ENCODE results near the gene LRP1. TPM values are rescaled to one million over a fixed set of nuclear protein-coding genes. Genes with fewer than 3 reads are reported as not detected.
A peak's percentile ranks its signal among the peaks of the same experiment; 100 is the strongest.

The LRP1 gene
- total RNA-seq, 1 donor from 2014 or later = 261 TPM

DNA sequence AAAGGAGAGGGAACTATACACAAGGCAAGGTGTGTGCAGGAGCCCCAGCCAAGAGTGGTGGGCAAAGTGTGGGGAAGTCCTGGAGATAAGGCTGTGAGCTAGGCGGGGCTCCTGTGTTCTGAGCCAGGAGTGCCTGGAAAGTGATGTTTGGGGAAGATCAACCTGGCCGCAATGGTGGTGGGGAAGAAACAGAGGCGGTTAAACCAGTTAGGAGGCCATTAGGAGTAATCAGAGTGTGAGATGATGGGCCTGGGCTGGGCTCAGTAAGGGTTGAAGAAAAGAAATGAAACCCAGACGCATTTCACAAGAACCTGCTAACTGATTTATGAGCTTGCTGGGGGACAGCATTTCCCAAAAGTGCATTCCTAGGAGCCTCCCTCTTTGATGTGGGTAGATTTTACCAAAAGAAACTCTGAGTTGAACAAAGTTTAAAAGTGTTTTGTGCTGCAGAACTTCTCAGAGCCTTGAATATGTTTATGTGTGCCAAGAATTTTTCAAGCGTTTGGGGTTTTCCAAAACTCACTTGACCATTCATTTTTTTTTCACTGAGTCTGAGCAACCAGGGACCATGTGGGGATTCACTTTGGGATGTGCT lies 53.4 kb downstream of the LRP1 start:
- H3K27ac ChIP-seq = no peak overlapping the region
- H3K27me3 ChIP-seq = no peaks in the 10 kb centered on the region
- H3K4me3 ChIP-seq = no peak overlapping the region
- H3K9me3 ChIP-seq = no peaks in the 10 kb centered on the region
- peaks cover 82% of the 10 kb centered on the region for H3K36me3 ChIP-seq
- ATAC-seq (no peak), DNase-seq (no peak)
- no peaks in the 10 kb centered on the region for H3K4me1 ChIP-seq
- TF ChIP-seq, protein P1, sequence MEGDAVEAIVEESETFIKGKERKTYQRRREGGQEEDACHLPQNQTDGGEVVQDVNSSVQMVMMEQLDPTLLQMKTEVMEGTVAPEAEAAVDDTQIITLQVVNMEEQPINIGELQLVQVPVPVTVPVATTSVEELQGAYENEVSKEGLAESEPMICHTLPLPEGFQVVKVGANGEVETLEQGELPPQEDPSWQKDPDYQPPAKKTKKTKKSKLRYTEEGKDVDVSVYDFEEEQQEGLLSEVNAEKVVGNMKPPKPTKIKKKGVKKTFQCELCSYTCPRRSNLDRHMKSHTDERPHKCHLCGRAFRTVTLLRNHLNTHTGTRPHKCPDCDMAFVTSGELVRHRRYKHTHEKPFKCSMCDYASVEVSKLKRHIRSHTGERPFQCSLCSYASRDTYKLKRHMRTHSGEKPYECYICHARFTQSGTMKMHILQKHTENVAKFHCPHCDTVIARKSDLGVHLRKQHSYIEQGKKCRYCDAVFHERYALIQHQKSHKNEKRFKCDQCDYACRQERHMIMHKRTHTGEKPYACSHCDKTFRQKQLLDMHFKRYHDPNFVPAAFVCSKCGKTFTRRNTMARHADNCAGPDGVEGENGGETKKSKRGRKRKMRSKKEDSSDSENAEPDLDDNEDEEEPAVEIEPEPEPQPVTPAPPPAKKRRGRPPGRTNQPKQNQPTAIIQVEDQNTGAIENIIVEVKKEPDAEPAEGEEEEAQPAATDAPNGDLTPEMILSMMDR (IDR thresholded peaks at IDR 0.05) = no peak
- intact Hi-C loops (cut with DNase I) = loop anchor here (10.0 kb wide), 1 partner anchor 117 kb away; no protein-coding TSS in a partner anchor

DNA sequence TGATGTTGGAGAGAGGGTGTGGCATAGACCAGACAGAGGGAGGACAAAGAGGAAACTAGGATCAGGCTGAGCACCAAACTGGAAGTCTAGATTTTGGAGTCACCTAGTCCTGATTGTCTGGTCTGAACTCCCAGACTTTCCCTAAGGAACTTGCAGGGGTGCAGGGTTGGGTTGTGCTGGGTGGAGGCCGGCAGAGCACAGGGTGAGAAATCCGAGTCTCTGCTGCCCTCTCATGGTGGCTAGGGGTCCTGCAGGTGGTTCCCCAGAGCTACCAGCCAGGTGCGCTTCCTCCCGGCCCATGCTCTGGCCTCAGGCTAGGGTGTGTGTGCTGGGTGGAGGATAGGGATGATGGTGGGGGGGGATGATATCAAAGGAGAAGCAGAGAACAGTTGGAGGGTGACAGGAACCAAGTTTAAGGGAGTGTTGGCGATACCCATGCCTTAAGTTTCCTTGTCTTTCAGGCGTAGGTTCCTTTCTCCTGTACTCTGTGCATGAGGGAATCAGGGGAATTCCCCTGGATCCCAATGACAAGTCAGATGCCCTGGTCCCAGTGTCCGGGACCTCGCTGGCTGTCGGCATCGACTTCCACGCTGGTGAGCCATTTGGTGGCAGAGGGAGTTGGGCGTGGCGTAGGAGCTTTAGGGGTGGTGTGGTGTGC lies 54.8 kb downstream of the LRP1 start:
- intact Hi-C loops (cut with DNase I) = loop anchor here (10.0 kb wide), 1 partner anchor 118 kb away; no protein-coding TSS in a partner anchor
- peaks cover 83% of the 10 kb centered on the region for H3K36me3 ChIP-seq
- H3K27ac ChIP-seq = no peak overlapping the region

DNA sequence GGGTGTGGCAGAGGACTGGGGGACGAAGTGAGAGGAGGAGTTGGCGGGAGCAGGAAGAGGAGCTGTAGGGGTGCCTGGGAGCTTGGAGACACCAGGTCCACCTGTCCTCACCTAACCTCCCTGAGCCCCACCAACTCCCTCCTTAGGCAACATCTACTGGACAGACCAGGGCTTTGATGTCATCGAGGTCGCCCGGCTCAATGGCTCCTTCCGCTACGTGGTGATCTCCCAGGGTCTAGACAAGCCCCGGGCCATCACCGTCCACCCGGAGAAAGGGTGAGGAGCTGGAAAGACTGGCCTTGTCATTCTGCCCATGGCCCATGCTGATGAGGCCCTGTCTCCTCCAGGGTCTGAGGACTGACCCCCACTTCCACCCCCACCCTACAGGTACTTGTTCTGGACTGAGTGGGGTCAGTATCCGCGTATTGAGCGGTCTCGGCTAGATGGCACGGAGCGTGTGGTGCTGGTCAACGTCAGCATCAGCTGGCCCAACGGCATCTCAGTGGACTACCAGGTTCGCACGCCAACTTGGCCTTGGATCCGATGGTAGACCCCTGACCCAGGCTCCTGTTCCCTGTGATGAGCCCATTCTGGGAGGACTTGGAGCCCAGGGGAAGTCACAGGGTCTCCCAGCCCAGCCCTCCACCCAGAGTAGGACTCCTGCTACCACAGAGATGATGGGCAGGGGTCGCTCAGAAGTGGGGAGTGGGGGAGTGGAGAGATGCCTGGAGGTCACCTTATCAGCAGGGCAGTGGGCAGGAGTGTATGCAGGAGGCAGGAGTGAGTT lies 55.8 kb downstream of the LRP1 start:
- H3K9me3 ChIP-seq = no peaks in the 10 kb centered on the region
- H3K27me3 ChIP-seq = no peaks in the 10 kb centered on the region
- intact Hi-C loops (cut with DNase I) = loop anchor here (10.0 kb wide), 1 partner anchor 119 kb away; no protein-coding TSS in a partner anchor
- no peak overlapping the region for H3K27ac ChIP-seq
- TF ChIP-seq, protein P1 (IDR thresholded peaks at IDR 0.05) = no peak
- H3K36me3 ChIP-seq = peaks cover 82% of the 10 kb centered on the region
- no peak overlapping the region for H3K4me3 ChIP-seq
- no peak for DNase-seq
- ATAC-seq = no peak
- H3K4me1 ChIP-seq = no peaks in the 10 kb centered on the region

More for the DNA sequence above, 54.8 kb downstream of the LRP1 start:
- ATAC-seq (peak; percentile 90), DNase-seq (peak; percentile 84)
- no peaks in the 10 kb centered on the region for H3K9me3 ChIP-seq
- no peaks in the 10 kb centered on the region for H3K4me1 ChIP-seq
- TF ChIP-seq, protein P1 (IDR thresholded peaks at IDR 0.05) = peak; percentile 84
- no peaks in the 10 kb centered on the region for H3K27me3 ChIP-seq
- H3K4me3 ChIP-seq = no peak overlapping the region

DNA sequence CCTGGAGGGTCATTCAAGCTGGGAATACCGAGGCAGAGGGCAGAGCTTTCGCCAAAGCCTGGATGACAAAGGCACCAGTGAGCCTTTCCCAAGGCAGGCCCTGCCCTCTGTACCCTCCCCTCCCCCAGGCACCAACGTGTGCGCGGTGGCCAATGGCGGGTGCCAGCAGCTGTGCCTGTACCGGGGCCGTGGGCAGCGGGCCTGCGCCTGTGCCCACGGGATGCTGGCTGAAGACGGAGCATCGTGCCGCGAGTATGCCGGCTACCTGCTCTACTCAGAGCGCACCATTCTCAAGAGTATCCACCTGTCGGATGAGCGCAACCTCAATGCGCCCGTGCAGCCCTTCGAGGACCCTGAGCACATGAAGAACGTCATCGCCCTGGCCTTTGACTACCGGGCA lies 57.1 kb downstream of the LRP1 start:
- intact Hi-C loops (cut with DNase I) = loop anchor here (10.0 kb wide), 1 partner anchor 121 kb away; no protein-coding TSS in a partner anchor
- H3K36me3 ChIP-seq = peaks cover 80% of the 10 kb centered on the region
- ATAC-seq (no peak), DNase-seq (no peak)
- H3K4me3 ChIP-seq = no peak overlapping the region
- H3K9me3 ChIP-seq = no peaks in the 10 kb centered on the region
- H3K27ac ChIP-seq = no peak overlapping the region
- TF ChIP-seq, protein P1 (IDR thresholded peaks at IDR 0.05) = no peak
- no peaks in the 10 kb centered on the region for H3K27me3 ChIP-seq
- no peaks in the 10 kb centered on the region for H3K4me1 ChIP-seq

DNA sequence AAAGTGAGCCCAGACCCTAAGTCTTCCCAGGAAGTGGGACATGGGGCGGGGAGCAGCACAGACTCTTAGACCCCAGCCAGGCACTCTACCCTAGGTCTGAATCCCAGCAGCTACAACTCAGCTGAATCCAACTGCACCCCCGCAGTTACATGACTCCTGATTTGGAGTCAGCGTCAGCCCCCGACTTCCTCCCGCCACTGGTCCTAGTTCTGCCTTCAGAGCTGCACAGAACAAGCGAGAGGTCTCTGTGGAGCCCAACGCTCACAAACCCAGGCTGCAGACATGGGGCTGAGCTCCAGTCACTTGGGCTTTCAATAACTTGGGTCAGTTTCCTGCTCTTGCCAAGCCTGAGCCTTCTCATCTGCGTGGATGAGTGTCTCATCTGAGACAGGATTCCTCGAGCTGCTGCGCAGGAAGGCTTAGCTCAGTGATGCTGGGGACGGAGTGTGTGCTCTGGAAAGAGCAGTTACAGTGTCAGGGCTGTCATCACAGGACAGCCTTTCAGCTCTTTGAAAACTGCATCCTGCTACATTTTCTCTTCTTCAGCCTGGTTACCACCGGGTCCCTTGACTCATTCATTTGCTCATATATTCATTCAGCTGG lies 57.7 kb downstream of the LRP1 start:
- no peak for ATAC-seq
- Histone ChIP-seq H3K27ac (no peak overlapping the region), H3K4me3 (no peak overlapping the region), H3K27me3 (no peaks in the 10 kb centered on the region), H3K36me3 (peaks cover 80% of the 10 kb centered on the region), H3K9me3 (no peaks in the 10 kb centered on the region), H3K4me1 (no peaks in the 10 kb centered on the region)
- DNase-seq = no peak
- intact Hi-C loops (cut with DNase I) = loop anchor here (10.0 kb wide), 1 partner anchor 121 kb away; no protein-coding TSS in a partner anchor
- TF ChIP-seq, protein P1 (IDR thresholded peaks at IDR 0.05) = no peak

Measured in upper lobe of right lung (tissue), 1 donor.